GM23248 (cell line): ENCODE data around the gene TMEM8B. TPM values are rescaled to one million over a fixed set of nuclear protein-coding genes. Genes with fewer than 3 reads are reported as not detected.

ENCODE experiments used
- DNase-seq: peaks from one replicate; pipeline ENCODE4 v3.0.0-alpha.2; 2015
- H2AFZ ChIP-seq: fragments of 200-600 bp; sonication (generic); 2 replicates; pipeline ENCODE4 v1.6.1; 2016; ENCODE audit warnings: antibody characterized with exemption
- H3F3A ChIP-seq: fragments of 200-600 bp; sonication (generic); 2 replicates; pipeline ENCODE4 v1.6.1; 2016; ENCODE audit warnings: mild to moderate bottlenecking, antibody characterized with exemption, mixed run types; ENCODE audit not compliant: insufficient read depth
- H3K27ac ChIP-seq: fragments of 200-600 bp; sonication (generic); 2 replicates; pipeline ENCODE4 v1.5.1; 2016; ENCODE audit warnings: mild to moderate bottlenecking
- H3K27me3 ChIP-seq: fragments of 200-600 bp; sonication (generic); replicated peaks from 2 replicates; pipeline ENCODE4 v1.6.1; 2016; ENCODE audit warnings: mild to moderate bottlenecking; ENCODE audit not compliant: insufficient read depth
- H3K36me3 ChIP-seq: fragments of 200-600 bp; sonication (generic); 2 replicates; pipeline ENCODE4 v1.6.1; 2016; ENCODE audit warnings: low read depth, mild to moderate bottlenecking
- H3K4me1 ChIP-seq: fragments of 200-600 bp; sonication (generic); 2 replicates; pipeline ENCODE4 v1.6.1; 2016; ENCODE audit warnings: mild to moderate bottlenecking; ENCODE audit not compliant: insufficient read depth
- H3K4me2 ChIP-seq: fragments of 200-600 bp; sonication (generic); one replicate; pipeline ENCODE4 v1.6.1; 2016; ENCODE audit warnings: mild to moderate bottlenecking; ENCODE audit not compliant: unreplicated experiment
- H3K4me3 ChIP-seq: fragments of 200-600 bp; sonication (generic); 2 replicates; pipeline ENCODE4 v1.5.1; 2016; ENCODE audit warnings: mild to moderate bottlenecking
- H3K79me2 ChIP-seq: fragments of 200-600 bp; sonication (generic); 2 replicates; pipeline ENCODE4 v1.6.1; 2016; ENCODE audit warnings: mild to moderate bottlenecking; ENCODE audit not compliant: insufficient read depth
- H3K9ac ChIP-seq: fragments of 200-600 bp; sonication (generic); 2 replicates; pipeline ENCODE4 v1.6.1; 2016; ENCODE audit warnings: mild to moderate bottlenecking
- H3K9me2 ChIP-seq: fragments of 200-600 bp; sonication (generic); 2 replicates; pipeline ENCODE4 v1.6.1; 2016; ENCODE audit warnings: mixed run types, mild to moderate bottlenecking, moderate library complexity; ENCODE audit not compliant: insufficient read depth
- H3K9me3 ChIP-seq: fragments of 200-600 bp; sonication (generic); one replicate; pipeline ENCODE4 v1.6.1; 2017; ENCODE audit warnings: low read depth
- H4K20me1 ChIP-seq: fragments of 200-600 bp; sonication (generic); 2 replicates; pipeline ENCODE4 v1.6.0; 2016; ENCODE audit not compliant: insufficient read depth
- EZH2 ChIP-seq: fragments of 200-600 bp; sonication (generic); IDR thresholded peaks from 2 replicates; pipeline ENCODE4 v1.6.1; 2018; ENCODE audit warnings: antibody characterized with exemption, mild to moderate bottlenecking; ENCODE audit not compliant: insufficient read depth, poor library complexity, severe bottlenecking
- EZH2phosphoT487 ChIP-seq: fragments of 200-600 bp; sonication (generic); IDR thresholded peaks from 2 replicates; pipeline ENCODE4 v1.6.1; 2018; ENCODE audit warnings: antibody characterized with exemption, moderate library complexity, mild to moderate bottlenecking, low read depth; ENCODE audit not compliant: insufficient read depth
- WGBS, 2 experiments: methylation state at CpG; one replicate each; pipeline ENCODE4 v1.1.6; 2015 to 2017; ENCODE audit warnings: low lambda C conversion rate in 2 of 2, low coverage in 1 of 2; ENCODE audit errors: missing lambda C conversion rate in 2 of 2; 5-methylcytosine and 5-hydroxymethylcytosine counted together
- in situ Hi-C: fragments of 300-500 bp; cut with MboI; formaldehyde crosslinking; loops from 2 replicates; pipeline ENCODE4 v1.15.0; 2020
- polyA plus RNA-seq: library from polyadenylated mRNA; unstranded; fragments of >200 nt; fragmentation: Nextera tagmentation; extraction: Ambion mirVana; gene quantifications from 2 replicates; pipeline ENCODE4 v1.2.1, GENCODE V29; 2016
- total RNA-seq: library from RNA; depleted of rRNA; stranded (reverse); fragments of >200 nt; shearing (Covaris generic); gene quantifications from 2 replicates; pipeline ENCODE4 v1.2.3, GENCODE V29; 2014

TMEM8B gene
- total and polyA plus RNA-seq, 2 experiments from 2014 or later, result 3.7 to 4.9 TPM

DNA sequence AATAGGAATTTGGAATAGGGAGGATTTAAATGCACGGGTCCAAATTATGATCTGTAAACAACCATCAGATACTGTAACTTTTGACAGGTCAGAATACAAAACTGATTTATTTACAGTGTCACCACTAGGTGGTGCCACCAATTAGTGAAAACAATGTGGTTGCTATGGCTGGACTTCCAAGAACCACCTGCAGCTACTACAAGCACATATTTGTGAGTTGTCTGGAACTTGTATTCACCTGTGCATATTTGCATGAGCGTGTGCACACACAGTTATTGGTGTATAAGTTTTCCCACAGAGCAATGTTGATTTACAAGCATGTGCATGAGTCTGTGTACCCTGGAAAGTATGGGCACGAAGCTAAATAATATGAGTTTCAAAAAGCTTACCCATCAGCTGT is 74.0 kb downstream of the TMEM8B start:
- WGBS, 2 experiments, result 22 to 26% methylated on average over 3 of the region's 3 CpGs
- H3K4me1 ChIP-seq, result peaks cover 35% of the 10 kb centered on the region
- no peaks in the 10 kb centered on the region for H4K20me1 ChIP-seq
- H3K4me2 ChIP-seq, result no peak overlapping the region
- H3K9me3 ChIP-seq, result no peaks in the 10 kb centered on the region
- no peak overlapping the region for H3K27ac ChIP-seq
- no peak overlapping the region for H3K4me3 ChIP-seq
- TF ChIP-seq EZH2phosphoT487, result no peak
- no peak for TF ChIP-seq EZH2
- H3K79me2 ChIP-seq, result no peaks in the 10 kb centered on the region
- H3K9ac ChIP-seq, result no peak overlapping the region
- no peak overlapping the region for H2AFZ ChIP-seq
- no peaks in the 10 kb centered on the region for H3K9me2 ChIP-seq
- peaks cover 29% of the 10 kb centered on the region for H3F3A ChIP-seq
- in situ Hi-C loops, result no loop called here
- DNase-seq, result peak; percentile 64
- no peaks in the 10 kb centered on the region for H3K36me3 ChIP-seq
- no peaks in the 10 kb centered on the region for H3K27me3 ChIP-seq

DNA sequence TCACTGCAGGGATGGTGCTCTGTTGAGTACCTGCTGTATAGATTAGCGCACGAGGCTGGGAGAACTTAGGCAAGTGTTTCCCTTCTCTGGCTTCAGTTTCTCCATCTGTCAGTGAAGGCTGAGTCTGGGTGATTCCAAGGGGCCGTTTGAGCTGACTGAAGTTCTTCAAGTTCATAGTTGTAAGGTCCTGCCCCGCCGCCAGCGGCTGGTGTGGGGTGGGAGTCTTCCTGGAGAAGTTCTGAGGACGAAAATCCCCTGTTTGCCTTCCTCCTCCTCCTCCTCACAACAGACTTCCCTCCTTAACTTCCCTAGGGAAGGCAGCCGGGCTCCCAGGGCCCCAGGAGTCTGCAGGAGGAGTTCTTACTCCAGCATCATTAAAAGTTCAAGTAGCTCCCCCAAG is 75.3 kb downstream of the TMEM8B start:
- Histone ChIP-seq H3K4me3 (no peak overlapping the region), H2AFZ (0 out of 2 replicates have a peak overlapping the region, but pooled peaks have one; percentile 25), H3K27me3 (no peaks in the 10 kb centered on the region), H3K27ac (no peak overlapping the region), H3K9me2 (no peaks in the 10 kb centered on the region), H3K9me3 (no peaks in the 10 kb centered on the region), H3K36me3 (no peaks in the 10 kb centered on the region), H3K79me2 (no peaks in the 10 kb centered on the region), H3K4me2 (no peak overlapping the region), H4K20me1 (no peaks in the 10 kb centered on the region), H3K9ac (no peak overlapping the region), H3F3A (peaks cover 42% of the 10 kb centered on the region), H3K4me1 (peaks cover 48% of the 10 kb centered on the region)
- TF ChIP-seq EZH2 (no peak), EZH2phosphoT487 (no peak)
- in situ Hi-C loops, result no loop called here
- 80 to 86% methylated on average over 8 of the region's 8 CpGs for WGBS, 2 experiments
- DNase-seq, result no peak

DNA sequence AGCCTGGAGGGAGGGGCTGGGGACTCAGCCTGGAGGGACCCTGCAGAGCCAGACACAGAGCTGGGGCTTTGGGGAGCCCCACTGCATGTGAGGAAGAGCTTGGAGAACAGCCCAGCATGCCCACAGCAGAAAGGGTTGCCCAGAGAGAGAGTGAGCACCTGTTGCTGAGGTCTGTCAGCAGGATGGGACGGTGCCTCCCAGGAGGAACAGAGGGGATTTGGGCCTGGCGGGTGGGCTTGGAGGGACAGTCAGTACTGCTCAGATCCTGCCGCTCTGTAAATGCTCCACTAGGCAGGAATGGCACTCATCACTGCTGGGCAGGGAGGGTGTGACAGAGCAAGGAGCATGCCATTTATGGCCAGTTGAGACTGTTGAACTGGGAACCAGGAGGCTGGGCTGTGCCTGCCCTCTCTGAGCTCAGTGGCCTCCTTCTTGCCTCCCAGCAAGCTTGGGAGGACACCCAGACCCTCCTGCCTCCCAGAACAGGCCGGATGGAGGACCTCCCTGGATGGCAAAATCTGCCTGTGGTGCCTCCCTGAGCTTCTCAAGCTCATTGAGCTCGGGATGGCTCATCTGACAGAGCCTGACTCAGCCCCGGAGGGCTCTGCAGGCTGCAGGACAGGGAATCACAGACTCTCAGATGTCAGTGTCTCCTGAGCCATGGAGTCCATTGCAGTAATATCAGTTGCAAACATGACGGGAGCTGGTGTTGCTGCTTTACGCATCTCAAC is 76.2 kb downstream of the TMEM8B start:
- no peaks in the 10 kb centered on the region for H4K20me1 ChIP-seq
- peak overlapping the region; percentile 97 for H3K27ac ChIP-seq
- WGBS, 2 experiments, result 17 to 24% methylated on average over 8 of the region's 8 CpGs
- in situ Hi-C loops, result no loop called here
- peak; percentile 91 for DNase-seq
- H3K36me3 ChIP-seq, result no peaks in the 10 kb centered on the region
- H3K79me2 ChIP-seq, result no peaks in the 10 kb centered on the region
- no peaks in the 10 kb centered on the region for H3K9me3 ChIP-seq
- peak overlapping the region; percentile 66 for H2AFZ ChIP-seq
- H3K9me2 ChIP-seq, result no peaks in the 10 kb centered on the region
- peaks cover 43% of the 10 kb centered on the region for H3F3A ChIP-seq
- no peak for TF ChIP-seq EZH2
- TF ChIP-seq EZH2phosphoT487, result no peak
- H3K4me1 ChIP-seq, result peaks cover 49% of the 10 kb centered on the region
- H3K27me3 ChIP-seq, result no peaks in the 10 kb centered on the region
- peak overlapping the region; percentile 45 for H3K4me2 ChIP-seq
- H3K9ac ChIP-seq, result peak overlapping the region; percentile 84
- H3K4me3 ChIP-seq, result peak overlapping the region; percentile 32; the same call in 1 of the 2 replicates

DNA sequence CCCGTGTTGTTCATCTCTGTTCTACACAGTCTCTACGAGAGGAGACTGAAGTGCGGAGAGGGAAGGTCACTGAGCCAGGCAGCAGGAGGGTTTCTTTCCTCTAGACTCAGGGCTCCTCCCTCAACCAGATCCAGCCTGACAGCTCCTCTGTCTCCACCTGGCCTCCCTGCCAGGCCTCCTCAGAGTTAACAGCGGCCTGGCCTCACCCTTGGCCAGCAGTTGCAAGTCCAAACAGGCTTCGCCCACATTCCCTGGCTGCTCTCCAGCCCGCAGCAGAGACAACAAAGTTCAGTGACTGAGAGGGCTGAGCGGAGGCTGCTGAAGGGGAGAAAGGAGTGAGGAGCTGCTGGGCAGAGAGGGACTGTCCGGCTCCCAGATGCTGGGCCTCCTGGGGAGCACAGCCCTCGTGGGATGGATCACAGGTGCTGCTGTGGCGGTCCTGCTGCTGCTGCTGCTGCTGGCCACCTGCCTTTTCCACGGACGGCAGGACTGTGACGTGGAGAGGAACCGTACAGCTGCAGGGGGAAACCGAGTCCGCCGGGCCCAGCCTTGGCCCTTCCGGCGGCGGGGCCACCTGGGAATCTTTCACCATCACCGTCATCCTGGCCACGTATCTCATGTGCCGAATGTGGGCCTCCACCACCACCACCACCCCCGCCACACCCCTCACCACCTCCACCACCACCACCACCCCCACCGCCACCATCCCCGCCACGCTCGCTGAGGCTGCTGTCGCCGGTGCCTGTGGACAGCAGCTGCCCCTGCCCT is 77.1 kb downstream of the TMEM8B start, which contains the start of gene HRCT1:
HRCT1 (plus strand) TSS at position 291 of the 768 bp plus-strand sequence; CDS start at position 377, 86 bp downstream.
- peak within 1 kb of the TSS; percentile 84 for H3K9ac ChIP-seq
- no peaks in the 10 kb centered on the region for H3K27me3 ChIP-seq
- in situ Hi-C loops, result no loop called here
- peak; percentile 97 for DNase-seq
- H3K4me3 ChIP-seq, result peak within 1 kb of the TSS; percentile 56
- no peaks in the 10 kb centered on the region for H4K20me1 ChIP-seq
- WGBS, 2 experiments, result 9 to 17% methylated on average over 20 to 30 of the region's 30 CpGs
- peak within 1 kb of the TSS; percentile 83 for H2AFZ ChIP-seq
- H3K4me1 ChIP-seq, result peaks cover 51% of the 10 kb centered on the region
- H3K9me2 ChIP-seq, result no peaks in the 10 kb centered on the region
- peak within 1 kb of the TSS; percentile 97 for H3K27ac ChIP-seq
- H3K36me3 ChIP-seq, result no peaks in the 10 kb centered on the region
- H3K79me2 ChIP-seq, result no peaks in the 10 kb centered on the region
- H3F3A ChIP-seq, result peaks cover 43% of the 10 kb centered on the region
- TF ChIP-seq EZH2 (no peak), EZH2phosphoT487 (no peak)
- H3K9me3 ChIP-seq, result no peaks in the 10 kb centered on the region
- H3K4me2 ChIP-seq, result peak within 1 kb of the TSS; percentile 74
